Smooth muscle cell of the brain vasculature (primary cell): ENCODE results near the gene ASCL2.
"Not testable (repeated sequence)": the region's sequence is repeated elsewhere in the genome, so short reads cannot be mapped to it uniquely, and the experiment has no call there.

ENCODE experiments used
- DNase-seq: peaks from one replicate; pipeline ENCODE4 v3.0.0-alpha.2; 2012; ENCODE audit warnings: low read depth, low spot score

ASCL2 gene

GRCh38 chr11:2260491-2261364 is 9.7 kb downstream of the ASCL2 start:
- no peak for DNase-seq

- no peak for DNase-seq
Observed at GRCh38 chr11:2259897-2260451, 10.4 kb downstream of the ASCL2 start.

- DNase-seq = no peak
Observed at GRCh38 chr11:2259466-2259830, 10.9 kb downstream of the ASCL2 start.

GRCh38 chr11:2258501-2259465 is 11.6 kb downstream of the ASCL2 start:
- DNase-seq = no peak

GRCh38 chr11:2256951-2257700 is 13.3 kb downstream of the ASCL2 start:
- no peak for DNase-seq

- DNase-seq = no peak
Observed at GRCh38 chr11:2256293-2256913, 14.0 kb downstream of the ASCL2 start.

- no peak for DNase-seq
Observed at GRCh38 chr11:2252018-2252417, 18.4 kb downstream of the ASCL2 start.

- no peak for DNase-seq
Observed at GRCh38 chr11:2251138-2251537, 19.2 kb downstream of the ASCL2 start.

GRCh38 chr11:2250485-2250884 is 19.9 kb downstream of the ASCL2 start:
- no peak for DNase-seq

GRCh38 chr11:2250041-2250440 is 20.3 kb downstream of the ASCL2 start:
- DNase-seq = no peak

- DNase-seq = no peak
Observed at GRCh38 chr11:2249189-2249916, 21.0 kb downstream of the ASCL2 start.

- DNase-seq = no peak
Observed at GRCh38 chr11:2248762-2249161, 21.6 kb downstream of the ASCL2 start.

GRCh38 chr11:2248242-2248641 is 22.1 kb downstream of the ASCL2 start:
- DNase-seq = no peak

- no peak for DNase-seq
Observed at GRCh38 chr11:2247496-2247895, 22.9 kb downstream of the ASCL2 start.

- DNase-seq = no peak
Observed at GRCh38 chr11:2240834-2241233, 29.6 kb downstream of the ASCL2 start.

GRCh38 chr11:2237457-2238238 is 32.7 kb downstream of the ASCL2 start:
- DNase-seq = no peak

GRCh38 chr11:2236381-2237134 is 33.8 kb downstream of the ASCL2 start:
- not testable (repeated sequence) for DNase-seq

GRCh38 chr11:2235588-2236326 is 34.6 kb downstream of the ASCL2 start:
- no peak for DNase-seq
